ENCODE results near the gene ANKRD33. TPM values are rescaled to one million over a fixed set of nuclear protein-coding genes. Genes with fewer than 3 reads are reported as not detected.

The ANKRD33 gene
- total RNA-seq, 6 experiments from 2014 or later: not detected

DNA sequence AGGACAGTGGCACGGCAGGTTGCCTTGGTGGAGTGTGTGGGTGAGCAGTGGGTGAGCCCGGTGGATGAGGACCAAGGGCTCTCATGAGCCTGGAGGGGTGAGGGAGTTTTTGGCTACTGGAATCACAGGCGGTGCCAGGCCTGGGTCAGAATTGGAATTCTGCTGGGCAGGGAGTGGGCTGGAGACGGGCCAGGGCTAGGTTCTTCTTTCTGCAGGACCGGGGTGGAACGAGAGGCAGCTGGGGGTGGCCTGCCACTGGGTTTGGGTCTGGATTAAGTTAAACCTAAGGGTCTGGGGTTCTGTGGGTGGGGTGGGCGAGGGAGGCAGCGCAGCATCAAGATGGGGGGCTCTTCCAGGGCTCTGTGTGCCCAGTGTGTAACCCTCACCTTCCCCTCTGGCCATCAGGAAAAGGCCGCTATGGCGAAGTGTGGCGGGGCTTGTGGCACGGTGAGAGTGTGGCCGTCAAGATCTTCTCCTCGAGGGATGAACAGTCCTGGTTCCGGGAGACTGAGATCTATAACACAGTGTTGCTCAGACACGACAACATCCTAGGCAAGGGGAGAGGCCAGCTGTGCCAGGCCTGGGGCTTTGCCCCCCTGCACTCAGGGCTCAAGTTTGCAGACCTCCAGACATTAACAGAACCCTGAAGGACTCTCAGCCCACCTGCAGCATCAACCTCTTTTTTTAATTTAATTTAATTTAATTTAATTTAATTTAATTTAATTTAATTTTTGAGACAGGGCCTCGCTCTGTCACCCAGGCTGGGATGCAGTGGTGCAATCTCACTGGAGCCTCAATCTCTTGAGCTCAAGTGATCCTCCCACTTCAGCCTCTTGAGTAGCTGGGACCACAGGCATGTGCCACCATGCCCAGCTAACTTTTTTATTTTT is 26.4 kb downstream of the ANKRD33 start:
- Mint-ChIP-seq H3K27ac (no peak overlapping the region), H3K4me3 (no peak overlapping the region), H3K9me3 (no peaks in the 10 kb centered on the region), H3K27me3 (ENCODE audit: insufficient read depth) (no peaks in the 10 kb centered on the region), H3K4me1 (ENCODE audit: low read depth) (peaks cover 27% of the 10 kb centered on the region), H3K36me3 (ENCODE audit: low read depth) (no peaks in the 10 kb centered on the region)
- TF ChIP-seq, protein P1, sequence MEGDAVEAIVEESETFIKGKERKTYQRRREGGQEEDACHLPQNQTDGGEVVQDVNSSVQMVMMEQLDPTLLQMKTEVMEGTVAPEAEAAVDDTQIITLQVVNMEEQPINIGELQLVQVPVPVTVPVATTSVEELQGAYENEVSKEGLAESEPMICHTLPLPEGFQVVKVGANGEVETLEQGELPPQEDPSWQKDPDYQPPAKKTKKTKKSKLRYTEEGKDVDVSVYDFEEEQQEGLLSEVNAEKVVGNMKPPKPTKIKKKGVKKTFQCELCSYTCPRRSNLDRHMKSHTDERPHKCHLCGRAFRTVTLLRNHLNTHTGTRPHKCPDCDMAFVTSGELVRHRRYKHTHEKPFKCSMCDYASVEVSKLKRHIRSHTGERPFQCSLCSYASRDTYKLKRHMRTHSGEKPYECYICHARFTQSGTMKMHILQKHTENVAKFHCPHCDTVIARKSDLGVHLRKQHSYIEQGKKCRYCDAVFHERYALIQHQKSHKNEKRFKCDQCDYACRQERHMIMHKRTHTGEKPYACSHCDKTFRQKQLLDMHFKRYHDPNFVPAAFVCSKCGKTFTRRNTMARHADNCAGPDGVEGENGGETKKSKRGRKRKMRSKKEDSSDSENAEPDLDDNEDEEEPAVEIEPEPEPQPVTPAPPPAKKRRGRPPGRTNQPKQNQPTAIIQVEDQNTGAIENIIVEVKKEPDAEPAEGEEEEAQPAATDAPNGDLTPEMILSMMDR (IDR thresholded peaks at IDR 0.05): no peak
- no peak for DNase-seq

DNA sequence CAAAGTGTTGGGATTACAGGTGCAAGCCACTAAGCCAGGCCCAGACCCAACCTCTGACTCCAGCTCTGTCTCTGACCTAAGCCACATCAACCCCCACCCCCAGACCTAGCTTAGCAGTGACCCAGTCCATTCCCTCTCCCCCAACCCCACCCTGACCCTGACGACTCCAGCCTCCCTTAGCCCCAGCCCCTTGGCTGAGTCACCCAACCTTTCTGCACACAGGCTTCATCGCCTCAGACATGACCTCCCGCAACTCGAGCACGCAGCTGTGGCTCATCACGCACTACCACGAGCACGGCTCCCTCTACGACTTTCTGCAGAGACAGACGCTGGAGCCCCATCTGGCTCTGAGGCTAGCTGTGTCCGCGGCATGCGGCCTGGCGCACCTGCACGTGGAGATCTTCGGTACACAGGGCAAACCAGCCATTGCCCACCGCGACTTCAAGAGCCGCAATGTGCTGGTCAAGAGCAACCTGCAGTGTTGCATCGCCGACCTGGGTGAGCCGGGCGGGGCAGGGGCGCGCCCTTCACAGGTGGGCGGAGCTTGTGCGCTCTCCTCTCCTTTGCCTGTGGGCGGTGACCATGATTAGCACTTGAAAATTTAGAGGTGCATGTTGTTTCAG is 27.2 kb downstream of the ANKRD33 start:
- H3K9me3 Mint-ChIP-seq: no peaks in the 10 kb centered on the region
- no peaks in the 10 kb centered on the region for H3K27me3 Mint-ChIP-seq (ENCODE audit: insufficient read depth)
- no peak overlapping the region for H3K27ac Mint-ChIP-seq
- H3K4me1 Mint-ChIP-seq (ENCODE audit: low read depth): peaks cover 19% of the 10 kb centered on the region
- DNase-seq: no peak
- TF ChIP-seq, protein P1 (IDR thresholded peaks at IDR 0.05): no peak
- no peaks in the 10 kb centered on the region for H3K36me3 Mint-ChIP-seq (ENCODE audit: low read depth)
- H3K4me3 Mint-ChIP-seq: no peak overlapping the region

DNA sequence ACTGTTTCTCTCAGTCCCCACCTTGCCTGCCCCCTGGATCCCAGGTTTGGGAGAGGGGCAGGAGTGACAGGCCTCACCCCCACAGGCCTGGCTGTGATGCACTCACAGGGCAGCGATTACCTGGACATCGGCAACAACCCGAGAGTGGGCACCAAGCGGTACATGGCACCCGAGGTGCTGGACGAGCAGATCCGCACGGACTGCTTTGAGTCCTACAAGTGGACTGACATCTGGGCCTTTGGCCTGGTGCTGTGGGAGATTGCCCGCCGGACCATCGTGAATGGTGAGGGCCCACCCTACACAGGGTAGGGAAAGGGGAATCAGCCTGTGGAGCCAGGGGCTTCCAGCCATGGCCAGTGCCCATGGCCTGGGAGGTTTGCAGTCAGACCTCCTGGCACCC is 28.0 kb downstream of the ANKRD33 start:
- H3K4me3 Mint-ChIP-seq: no peak overlapping the region
- no peak overlapping the region for H3K27ac Mint-ChIP-seq
- H3K36me3 Mint-ChIP-seq (ENCODE audit: low read depth): no peaks in the 10 kb centered on the region
- H3K4me1 Mint-ChIP-seq (ENCODE audit: low read depth): peaks cover 15% of the 10 kb centered on the region
- no peak for DNase-seq
- H3K27me3 Mint-ChIP-seq (ENCODE audit: insufficient read depth): no peaks in the 10 kb centered on the region
- H3K9me3 Mint-ChIP-seq: no peaks in the 10 kb centered on the region
- TF ChIP-seq, protein P1 (IDR thresholded peaks at IDR 0.05): no peak

DNA sequence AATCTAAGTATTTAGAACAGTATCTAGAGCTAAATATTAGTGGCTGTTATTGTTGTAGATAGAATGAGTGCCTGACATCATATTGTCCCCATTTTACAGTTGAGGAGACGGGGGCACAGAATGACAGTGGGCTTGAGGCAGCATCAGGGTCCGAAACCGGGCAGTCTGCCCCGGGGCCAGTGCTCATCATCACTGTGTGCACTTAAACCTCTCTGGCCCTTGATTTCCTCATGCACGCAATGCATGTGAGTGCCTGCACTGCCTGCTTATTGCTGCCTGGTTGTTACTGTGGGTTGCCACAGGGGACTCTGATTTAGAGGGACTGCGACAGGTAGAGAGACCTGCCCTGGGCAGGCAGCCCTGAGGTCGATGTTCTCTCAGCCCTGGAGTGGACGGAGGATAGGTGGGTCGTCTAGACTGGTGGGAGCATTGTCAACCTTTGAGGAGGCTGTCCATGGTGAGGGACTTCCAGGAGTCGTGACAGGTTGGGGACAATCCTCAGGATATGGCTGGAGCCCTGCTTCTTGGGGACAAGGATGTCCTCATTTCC is 29.2 kb downstream of the ANKRD33 start:
- Mint-ChIP-seq H3K4me1 (ENCODE audit: low read depth) (peaks cover 3% of the 10 kb centered on the region), H3K36me3 (ENCODE audit: low read depth) (no peaks in the 10 kb centered on the region), H3K27ac (no peak overlapping the region), H3K27me3 (ENCODE audit: insufficient read depth) (peaks cover 2% of the 10 kb centered on the region), H3K4me3 (no peak overlapping the region), H3K9me3 (no peaks in the 10 kb centered on the region)
- DNase-seq: no peak
- TF ChIP-seq, protein P1 (IDR thresholded peaks at IDR 0.05): no peak

DNA sequence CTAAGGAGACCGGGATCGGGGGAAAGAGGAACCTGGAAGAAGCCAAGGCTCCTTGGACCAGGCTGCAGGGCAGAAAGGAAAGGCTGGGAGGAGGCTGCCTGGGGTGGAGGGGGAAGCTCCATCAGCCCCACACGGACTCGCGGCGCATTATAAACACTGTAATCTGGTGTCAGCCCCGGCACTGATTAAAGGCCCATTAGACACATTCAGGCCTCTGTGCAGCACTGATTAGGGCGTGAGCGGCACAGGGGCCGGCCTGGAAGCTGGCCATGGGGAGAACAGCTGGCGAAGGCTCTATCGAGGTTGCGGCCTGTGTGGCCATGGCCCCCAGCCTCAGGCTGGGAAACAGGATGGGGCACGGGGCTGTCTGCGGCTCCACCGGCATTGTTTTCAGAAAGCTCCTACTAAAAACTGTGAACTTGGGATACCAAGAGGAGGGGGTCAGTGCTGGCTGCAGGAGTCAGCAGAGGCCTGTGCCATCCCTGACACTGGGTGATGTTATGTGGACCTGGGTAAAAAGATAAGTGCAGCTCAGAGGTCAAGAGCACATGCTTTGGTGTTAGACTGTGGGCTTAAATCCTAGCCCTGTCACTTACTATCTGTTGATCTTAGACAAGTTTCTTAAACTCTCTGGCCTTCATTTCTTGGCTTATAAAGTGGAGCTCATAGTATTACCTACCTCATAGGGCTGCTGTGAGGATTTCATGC is 30.0 kb downstream of the ANKRD33 start:
- Mint-ChIP-seq H3K4me3 (no peak overlapping the region), H3K36me3 (ENCODE audit: low read depth) (no peaks in the 10 kb centered on the region), H3K4me1 (ENCODE audit: low read depth) (peaks cover 8% of the 10 kb centered on the region), H3K9me3 (no peaks in the 10 kb centered on the region), H3K27ac (no peak overlapping the region), H3K27me3 (ENCODE audit: insufficient read depth) (peaks cover 3% of the 10 kb centered on the region)
- no peak for DNase-seq
- TF ChIP-seq, protein P1 (IDR thresholded peaks at IDR 0.05): no peak

Data from HFFc6 (cell line).